Stromal cell of bone marrow (primary cell): Measurements from ENCODE around the gene ITGB5.
A peak's percentile ranks its signal among the peaks of the same experiment; 100 is the strongest.

Experiments used
- DNase-seq: peaks from one replicate; pipeline ENCODE4 v3.0.0-alpha.2; 2012; ENCODE audit warnings: low read depth

Gene ITGB5

DNA sequence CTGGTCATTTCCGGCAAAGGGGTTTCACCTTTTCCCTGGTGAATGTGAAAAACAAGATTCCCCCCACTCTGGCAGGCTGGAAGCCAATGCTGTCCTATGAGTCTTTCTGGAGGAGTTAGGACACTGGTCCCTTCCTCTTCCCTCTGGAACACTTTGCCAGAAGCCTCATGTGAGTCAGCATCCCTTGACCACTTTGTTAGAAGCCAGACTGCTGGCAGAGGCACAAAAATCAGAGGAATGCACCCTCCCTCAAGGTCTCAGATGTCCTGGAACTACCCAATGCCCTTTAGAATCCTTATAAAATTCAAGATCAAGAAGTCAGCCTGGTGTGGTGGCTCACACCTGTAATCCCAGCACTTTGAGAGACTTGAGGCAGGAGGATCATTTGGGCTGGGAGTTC lies 26.6 kb downstream of the ITGB5 start:
- peak; percentile 91 for DNase-seq

DNA sequence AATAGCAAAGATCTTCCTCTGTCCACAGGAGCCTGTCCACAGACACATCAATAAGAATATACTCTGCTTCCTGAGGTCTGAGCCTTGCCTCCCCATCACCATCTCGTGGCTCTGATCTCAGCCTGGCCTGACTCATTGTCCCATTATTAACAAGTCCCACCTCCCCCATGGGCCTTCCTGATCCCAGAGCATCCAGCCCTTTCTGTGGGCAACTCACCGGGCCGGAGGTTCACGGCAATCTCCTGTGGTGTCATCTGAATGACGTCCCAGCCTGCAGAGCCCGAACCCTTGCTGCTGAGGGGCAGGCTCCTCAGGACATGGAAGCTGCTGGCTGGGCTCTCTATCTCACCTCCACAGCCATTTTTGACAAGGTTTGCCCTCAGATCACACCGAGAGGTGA lies 28.1 kb downstream of the ITGB5 start:
- DNase-seq: peak; percentile 71

DNA sequence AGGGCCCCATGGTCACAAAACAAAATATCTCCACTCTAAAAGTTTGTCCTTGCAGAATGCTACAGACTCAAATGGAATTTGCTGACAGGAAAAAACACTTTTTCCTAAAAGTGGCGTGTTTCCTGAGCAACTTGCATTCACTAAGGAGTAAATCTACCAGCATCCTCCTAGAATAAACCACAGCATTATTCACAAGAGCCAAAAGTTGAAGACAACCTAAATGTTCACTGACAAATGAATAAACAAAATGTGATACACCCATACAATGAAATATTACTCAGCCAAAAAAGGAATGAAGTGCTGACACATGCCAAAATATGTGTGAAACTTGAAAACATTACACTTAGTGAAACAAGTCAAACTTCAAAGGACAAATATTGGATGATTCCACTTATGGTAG lies 28.9 kb downstream of the ITGB5 start:
- peak; percentile 54 for DNase-seq

DNA sequence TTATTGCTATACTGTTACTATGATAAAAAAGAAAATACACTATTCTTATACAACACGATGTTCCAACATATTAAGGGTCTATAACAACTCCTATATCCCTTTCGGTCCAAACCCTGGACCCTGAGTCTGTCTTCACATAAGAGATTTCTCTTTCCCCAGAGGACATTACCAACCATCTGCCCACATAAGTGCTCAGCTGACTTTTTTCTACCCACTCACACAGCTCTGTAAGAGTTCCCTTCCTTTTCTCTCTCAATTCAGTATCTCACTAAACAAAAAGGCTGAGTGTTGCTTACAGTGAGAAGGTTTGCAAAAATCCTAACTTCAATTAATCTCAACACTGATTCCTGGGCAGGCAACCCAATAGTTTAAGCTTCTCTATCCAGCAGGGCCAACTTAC lies 30.5 kb downstream of the ITGB5 start:
- DNase-seq: no peak

DNA sequence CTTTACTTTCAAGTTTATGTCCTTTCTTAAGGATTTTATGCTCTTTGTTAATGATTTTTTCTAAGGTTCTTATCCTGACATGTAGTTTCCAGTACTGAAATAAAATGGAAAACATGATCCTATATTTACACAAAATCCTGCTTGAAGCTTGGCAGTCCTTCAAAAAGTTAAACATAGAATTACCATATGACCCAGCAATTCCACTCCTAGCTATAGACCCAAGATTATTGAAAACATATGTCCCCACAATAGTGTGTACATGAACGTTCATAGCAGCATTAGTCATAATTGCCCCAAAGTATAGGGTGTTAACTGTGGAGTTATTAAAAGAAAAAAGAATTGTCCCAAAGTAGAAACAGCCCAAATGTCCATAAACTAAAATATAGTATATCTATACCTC lies 33.2 kb downstream of the ITGB5 start:
- DNase-seq: no peak

DNA sequence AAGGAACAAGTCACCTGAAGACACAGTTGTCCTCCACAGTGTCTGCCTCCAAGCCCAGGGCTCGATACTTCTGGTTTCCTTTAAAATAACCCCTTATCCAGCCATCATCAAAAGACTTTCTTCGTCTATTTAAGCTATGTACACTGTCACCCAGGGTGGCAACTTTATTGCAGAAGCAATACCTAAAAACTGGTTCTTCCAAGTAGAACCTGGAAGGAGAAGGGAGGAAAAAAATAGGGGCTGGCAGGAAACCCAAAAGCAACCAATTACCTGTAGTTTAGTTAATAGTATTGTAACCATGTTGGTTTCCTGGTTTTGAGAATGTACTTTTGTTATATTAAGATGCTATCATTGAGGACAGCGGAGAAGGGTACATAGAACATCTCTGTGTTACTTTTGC lies 33.7 kb downstream of the ITGB5 start:
- no peak for DNase-seq

DNA sequence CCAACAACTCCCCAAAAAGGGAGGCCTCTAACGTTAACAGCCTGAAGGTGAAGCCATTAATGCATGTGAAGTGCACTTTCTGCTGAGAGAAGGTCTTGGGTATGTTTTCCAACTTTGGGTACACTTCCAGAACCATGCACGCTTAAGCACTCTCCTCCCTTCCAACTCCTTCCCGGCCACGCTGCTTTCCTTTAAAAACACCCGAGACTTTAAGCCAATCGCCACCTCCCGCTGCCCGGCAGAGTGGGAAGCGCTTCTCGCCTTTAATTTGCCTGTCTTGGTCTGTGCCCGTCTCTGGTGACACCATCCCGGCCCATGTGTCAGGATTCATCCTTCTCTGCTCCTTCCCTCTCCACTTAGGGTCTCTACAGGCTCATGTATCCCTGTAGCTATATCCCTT lies 35.3 kb downstream of the ITGB5 start:
- no peak for DNase-seq

DNA sequence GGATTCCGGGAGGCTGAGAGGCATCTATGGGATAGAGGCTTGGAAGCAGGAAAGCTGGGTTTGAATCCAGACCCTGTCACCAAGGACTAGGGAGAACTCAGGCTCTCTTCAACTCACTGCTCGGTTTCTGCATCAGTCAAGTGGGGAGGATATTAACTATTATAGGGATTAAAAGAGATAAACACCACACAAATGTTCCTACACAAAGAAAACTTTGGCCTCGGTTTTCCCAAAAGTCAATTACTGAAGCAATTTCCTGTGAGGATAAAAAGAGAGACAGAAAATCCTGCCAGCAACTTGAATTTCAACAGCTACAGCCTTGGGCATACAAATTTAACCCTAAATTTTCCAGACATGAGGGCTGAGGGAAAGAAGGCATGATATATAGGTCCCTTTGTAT lies 36.0 kb downstream of the ITGB5 start:
- no peak for DNase-seq

DNA sequence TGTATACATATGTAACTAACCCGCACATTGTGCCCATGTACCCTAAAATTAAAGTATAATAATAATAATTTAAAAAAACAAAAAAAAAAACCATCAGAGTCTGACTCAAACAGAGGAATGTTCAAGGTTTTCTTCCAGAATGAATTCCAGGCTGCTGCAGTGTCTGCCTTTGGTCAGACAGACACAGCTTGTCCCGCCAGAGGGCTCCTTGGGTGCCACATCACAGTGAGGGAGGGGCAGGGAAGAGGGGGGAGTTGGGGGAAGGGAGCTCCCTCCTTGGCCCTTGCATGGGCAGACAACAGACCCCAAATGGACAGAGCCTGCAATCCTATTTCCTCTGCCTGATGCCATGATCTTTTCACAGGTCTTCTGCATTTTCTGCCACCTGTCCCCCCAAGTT lies 36.5 kb downstream of the ITGB5 start:
- DNase-seq: no peak

DNA sequence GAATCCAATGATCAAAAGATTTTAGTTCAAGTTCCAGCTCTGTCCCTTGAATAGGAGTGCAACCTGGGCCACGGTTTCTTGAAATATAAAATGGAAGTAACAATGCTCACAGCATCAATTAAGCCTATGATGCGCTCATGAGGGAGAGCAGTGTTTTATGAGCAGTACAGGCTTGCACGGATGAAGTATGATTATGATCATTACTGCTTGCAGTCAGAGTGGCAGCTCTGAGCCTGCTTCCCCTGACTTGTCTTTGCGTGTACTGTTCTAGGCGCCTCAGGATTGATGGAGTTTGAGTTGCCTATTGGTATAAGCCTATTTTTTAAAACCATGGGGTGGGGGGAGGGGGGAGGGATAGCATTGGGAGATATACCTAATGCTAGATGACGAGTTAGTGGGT lies 37.0 kb downstream of the ITGB5 start:
- DNase-seq: no peak

DNA sequence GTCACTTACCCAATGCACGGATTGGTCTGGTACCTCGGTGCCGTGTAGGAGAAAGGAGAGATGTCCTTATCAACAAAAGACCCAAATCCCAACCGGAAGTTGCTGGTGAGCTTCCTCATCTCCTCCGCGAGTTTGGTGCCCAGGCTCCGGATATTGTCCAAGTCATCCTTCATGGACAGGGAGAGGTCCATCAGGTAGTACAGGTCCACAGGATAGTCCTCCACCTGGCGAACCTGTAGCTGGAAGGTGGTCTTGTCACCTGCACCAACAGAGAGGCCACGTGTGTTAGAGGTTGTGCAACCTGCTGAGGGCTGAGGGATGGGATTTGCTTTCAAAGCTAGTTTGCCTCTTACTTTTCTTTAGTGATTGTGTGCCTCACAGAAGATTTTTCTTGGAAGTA lies 38.9 kb downstream of the ITGB5 start:
- DNase-seq: no peak

DNA sequence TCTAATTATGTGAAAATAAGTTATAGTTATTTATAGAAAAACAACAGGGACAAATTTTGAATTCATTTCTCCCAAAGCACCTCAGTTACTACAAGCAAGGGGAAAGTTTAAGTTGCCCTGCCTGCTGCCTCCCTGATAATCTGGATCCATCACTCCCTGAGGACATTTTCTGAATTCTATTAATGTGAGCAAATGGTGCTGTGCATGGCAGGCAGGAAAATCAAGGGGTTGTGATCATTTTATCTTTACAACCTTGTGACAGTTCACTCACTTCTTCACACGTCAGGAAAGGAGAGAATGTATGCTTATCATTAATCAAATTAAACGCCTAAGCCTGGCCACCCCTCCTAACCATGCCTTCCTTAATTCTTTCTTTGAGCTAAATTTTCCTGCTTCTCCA lies 39.3 kb downstream of the ITGB5 start:
- DNase-seq: no peak

DNA sequence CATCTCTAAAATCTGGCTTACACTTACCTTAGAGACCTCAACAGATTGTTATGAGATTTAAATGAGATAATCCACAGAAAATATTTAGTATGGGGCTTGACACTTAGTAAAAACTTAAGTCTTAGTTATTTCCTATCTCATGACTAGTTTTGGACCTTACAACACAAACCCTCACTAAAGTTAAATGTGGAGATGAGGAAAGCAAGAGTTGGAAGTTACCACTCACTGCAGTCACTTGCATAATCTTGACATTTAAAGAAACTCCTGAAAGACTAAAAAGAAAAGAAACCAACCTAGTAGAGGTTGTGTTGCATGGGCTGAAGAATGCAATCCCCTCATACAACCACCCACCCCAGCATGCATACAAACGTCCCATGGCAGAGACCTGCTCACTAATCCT lies 40.1 kb downstream of the ITGB5 start:
- no peak for DNase-seq

DNA sequence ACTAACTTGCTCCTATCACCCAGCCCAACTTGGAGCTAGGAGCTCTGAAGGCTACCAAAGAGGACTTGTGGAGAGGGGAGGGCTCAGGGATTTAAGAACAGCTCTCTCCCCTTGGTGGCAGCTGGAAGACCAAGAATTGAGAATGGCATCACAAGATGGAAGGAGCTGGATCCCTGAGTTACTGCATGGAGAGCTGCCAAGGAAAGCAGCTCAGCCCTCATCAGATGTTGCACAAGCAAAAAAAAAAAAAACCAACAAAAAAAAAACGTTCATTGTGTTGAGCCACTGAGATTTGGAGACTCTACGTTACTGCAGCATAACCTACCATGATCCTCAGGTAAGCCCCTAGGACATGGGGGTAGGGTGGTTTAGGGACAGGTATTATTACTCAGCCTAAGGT lies 41.0 kb downstream of the ITGB5 start:
- DNase-seq: peak; percentile 81

DNA sequence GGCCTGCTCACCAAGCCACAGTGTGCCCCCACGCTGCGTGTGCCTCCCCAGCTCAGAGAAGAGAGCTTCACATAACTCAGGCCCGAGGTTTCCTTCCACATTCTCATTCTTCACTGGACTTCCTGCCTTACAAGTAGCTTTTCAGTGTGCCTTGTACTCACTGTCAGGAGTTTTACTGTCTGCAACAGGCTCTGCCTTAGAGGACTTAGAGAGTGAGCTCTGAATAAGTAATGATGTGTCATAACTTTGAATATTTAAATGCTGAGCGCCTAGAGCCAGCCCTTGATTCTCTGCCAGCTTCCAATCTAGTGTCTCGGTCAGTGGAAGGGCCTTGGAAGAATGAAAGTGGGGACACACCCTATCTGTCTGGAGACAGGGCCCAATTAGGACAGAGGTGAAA lies 41.8 kb downstream of the ITGB5 start:
- DNase-seq: peak; percentile 94

DNA sequence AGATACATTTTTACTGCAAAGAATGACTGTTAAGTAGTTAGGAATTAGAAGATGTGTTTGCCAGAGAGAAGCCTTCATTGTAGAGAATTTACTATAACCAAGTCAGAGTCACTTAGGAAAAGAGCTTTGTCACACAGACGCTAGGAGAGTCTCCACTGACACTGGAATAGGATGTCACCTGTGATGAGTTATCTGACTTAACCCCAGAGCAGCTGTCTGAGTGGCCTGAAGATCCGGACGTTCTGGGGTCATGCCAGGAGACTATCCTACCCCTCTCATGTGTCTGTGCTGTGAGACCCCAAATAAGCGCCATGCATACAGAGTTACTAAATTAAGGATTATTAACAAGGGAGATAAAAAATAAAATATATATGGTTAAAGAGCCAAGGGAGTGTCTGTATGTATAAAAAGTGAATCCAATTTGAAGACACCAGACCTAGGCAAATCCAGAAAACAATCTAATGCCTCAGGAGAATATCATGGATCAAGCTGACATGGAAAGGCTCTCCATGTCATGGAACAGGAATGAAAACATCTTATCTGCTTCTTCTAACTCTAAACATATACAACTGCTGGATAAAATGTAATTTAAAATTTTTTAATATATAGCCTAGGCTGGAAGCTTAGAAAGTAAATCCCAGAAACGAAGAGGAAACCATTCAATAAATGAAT lies 43.5 kb downstream of the ITGB5 start:
- no peak for DNase-seq

DNA sequence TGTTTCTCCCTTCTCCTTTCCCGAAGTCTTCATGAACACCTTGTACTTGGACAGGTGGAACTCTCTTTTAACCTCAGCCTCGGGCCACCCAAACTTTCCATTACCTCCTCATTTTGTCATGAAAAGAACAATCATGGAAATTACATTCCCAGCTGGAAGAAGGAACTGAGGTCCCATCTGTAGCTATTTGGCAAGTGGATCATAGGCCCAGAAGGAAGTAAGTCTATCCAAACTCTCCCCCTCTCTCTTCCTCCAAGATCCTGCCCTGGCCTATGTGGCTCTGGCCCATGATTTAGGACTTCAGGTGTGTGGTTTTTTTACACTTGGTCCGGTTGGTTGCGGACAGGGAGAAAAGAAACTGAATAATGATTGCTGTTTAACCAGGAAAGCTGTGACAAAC lies 44.1 kb downstream of the ITGB5 start:
- DNase-seq: no peak

DNA sequence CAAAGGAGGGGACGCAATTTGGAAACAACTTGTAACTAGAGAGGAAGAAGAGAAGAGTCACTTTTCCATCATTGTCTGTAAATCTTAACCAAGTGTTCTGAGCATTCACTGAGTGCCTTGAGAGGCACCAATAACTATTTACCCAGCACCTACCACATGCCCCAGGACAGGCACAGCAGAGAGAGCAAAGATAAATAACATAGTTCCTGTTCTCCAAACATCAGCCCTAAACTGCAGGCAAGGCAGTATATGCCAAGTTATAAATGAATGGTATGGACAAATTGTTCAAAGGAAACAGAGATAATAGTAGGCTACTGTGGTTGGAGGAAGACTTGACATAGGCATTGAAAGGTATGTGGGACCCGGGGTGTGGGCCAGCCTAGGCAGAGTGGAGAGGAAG lies 45.6 kb downstream of the ITGB5 start:
- DNase-seq: no peak

DNA sequence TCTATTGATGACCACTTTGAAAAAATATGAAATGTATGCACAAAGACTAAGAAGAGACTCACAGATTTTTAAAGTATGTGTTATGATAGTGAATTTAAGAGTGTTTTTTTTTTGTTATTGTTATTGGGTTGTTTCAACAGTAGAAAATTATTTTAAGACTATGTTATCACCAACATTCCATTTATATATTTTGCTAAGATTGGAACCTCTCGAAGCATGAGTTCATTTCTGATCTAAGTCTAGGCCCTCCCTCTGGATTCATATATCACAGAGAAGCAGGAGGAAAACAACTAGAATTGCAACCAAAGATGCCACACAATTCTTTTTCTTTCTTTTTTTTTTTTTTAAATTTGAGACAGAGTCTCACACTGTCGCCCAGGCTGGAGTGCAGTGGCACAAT lies 46.8 kb downstream of the ITGB5 start:
- DNase-seq: no peak

DNA sequence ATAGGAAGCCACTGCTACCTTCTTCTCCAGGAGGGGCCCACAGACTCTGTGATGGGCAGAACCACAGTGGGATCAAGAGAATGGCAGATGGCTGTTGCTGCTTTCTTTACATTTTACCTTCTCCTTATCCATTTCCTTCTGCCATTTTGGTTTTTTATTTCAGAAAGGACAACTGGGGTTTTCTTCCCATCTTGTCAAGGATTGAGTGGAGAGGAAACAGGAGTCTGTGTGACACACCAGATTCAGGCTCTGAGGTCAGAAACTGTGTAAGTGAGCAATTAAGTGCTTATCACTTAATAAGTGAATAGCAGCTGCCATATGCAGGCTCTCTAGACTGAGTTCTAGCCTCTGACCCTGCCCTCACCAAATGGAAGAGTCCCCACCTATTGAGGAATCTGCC lies 47.3 kb downstream of the ITGB5 start:
- DNase-seq: no peak

DNA sequence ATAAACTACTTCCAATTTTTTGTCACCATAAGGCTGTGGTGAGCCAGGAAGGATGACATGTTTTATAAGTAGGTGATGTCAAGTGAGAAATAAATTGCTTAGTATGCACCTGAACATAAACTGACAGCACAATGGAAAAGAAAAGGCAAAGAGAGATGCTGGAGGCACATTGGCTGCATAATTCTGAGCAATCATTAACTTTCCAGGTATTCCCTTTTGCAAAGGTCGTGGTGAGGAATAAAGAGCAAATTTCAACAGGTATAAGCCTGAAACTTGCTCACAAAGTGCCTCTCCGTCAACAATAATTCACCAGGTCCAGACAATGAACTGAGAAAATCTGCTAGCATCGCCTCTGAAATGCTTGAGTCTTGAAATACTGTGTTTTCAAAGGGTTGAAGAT lies 48.2 kb downstream of the ITGB5 start:
- DNase-seq: no peak

DNA sequence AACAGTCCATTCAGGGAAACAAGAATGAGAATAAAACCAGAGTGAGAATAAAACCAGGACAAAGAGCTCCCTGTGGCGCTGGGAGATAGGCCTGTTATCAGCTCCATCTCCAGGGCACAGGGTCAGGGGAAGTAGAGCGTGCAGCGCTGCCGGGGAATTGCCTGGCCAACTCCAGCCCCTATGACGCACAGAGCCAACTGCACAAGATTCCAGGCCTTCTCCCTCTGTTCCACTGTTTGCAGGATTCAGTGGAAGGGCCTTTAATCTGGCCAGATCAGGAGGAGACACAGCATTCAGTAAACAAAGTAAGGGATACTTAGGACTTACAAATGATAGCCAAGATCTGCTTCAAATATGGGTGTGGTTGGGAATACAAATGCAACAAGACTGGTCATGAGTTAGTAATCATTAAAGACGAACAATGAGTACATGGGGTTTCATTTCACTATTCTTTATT lies 49.4 kb downstream of the ITGB5 start:
- DNase-seq: peak; percentile 56

DNA sequence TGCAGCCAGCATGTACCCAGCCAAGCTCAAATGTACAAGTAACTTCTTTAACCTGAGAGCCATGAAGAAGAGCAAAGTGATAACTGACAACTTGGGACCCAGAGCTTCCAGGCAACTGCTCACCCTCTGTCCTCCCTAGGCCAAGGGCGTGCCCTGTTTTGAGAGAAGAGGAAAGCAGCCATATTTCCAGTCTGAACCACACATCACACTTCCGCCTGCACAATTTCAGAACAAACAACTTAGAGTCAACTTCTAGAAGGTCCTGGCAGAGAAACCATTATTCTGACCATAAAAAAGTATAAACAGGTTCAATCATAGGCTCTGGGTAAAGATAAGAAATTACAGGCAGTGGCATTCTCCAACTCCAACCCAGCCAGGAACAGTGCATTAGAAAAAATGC lies 50.1 kb downstream of the ITGB5 start:
- no peak for DNase-seq

DNA sequence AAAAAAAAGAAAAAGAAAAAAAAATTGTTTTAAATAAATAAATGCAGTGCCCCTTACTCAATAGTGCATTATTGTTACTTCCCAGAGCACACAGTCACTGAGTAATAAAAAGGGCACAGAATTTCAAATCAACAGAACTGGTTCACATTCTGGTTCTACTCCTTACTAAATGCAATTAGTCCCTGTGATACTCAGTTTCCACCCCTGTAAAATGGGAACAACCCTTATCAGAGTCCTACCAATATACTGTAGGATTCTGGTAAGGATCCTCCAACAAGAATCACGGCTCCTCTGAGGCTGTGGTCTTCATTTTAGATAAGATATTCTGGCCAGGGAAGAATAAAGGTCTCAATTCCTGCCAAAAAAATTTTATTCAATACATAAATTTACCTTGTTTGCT lies 50.7 kb downstream of the ITGB5 start:
- no peak for DNase-seq
